Measurements from ENCODE around the gene SPSB4. TPM values are rescaled to one million over a fixed set of nuclear protein-coding genes. Genes with fewer than 3 reads are reported as not detected.

SPSB4 gene
- total RNA-seq, 1 donor from 2014 or later: 0.26 TPM

DNA sequence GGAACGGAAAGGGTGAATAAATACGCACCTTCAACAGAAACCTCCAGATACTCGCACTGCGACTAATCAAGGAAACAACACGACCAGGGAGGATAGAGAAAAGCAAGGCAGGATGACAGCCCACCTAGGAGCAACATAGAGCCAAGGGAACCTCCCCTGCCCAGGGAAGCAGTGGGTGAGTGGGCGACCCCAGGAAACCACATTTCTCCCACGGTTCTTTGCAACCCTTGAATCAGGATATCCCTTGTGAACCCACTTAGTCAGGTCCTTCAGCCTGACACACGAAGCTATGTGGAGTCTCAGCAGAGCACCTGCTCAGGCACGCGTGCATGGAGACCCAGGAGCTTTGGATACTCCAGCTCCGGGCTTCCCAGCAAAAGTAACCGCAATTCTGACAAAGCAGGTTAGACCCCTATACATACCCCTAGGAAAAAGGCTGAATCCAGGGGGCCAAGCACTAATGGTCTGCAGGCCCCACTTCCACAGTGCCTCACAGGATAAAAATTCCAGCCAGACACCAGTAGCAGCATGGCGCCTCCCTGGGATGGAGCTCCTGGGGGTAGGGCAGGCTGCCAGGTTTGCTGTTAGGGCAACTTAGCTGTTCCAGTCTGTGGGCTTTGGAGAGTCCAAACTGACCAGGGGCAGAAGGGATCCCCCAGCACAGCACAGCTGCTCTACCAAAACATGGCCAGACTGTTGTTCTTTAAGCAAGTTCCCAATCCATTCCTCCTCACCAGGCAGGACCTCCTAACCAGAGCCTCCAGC, 142.1 kb downstream of the SPSB4 start:
- H3K27me3 ChIP-seq (ENCODE audit: control insufficient read depth, insufficient read depth, low read length): peaks cover 2% of the 10 kb centered on the region
- FAIRE-seq (no peak), DNase-seq (ENCODE audit: low read depth) (no peak)
- TF ChIP-seq, protein P1, sequence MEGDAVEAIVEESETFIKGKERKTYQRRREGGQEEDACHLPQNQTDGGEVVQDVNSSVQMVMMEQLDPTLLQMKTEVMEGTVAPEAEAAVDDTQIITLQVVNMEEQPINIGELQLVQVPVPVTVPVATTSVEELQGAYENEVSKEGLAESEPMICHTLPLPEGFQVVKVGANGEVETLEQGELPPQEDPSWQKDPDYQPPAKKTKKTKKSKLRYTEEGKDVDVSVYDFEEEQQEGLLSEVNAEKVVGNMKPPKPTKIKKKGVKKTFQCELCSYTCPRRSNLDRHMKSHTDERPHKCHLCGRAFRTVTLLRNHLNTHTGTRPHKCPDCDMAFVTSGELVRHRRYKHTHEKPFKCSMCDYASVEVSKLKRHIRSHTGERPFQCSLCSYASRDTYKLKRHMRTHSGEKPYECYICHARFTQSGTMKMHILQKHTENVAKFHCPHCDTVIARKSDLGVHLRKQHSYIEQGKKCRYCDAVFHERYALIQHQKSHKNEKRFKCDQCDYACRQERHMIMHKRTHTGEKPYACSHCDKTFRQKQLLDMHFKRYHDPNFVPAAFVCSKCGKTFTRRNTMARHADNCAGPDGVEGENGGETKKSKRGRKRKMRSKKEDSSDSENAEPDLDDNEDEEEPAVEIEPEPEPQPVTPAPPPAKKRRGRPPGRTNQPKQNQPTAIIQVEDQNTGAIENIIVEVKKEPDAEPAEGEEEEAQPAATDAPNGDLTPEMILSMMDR (IDR thresholded peaks at IDR 0.05; ENCODE audit: insufficient read depth, low read length, severe bottlenecking): no peak
- H3K4me3 ChIP-seq (ENCODE audit: low read depth, low read length): no peak overlapping the region
- H3K36me3 ChIP-seq (ENCODE audit: control insufficient read depth, insufficient read depth, low read length): no peaks in the 10 kb centered on the region

Other genes with a start within 250 kb of the SPSB4 start
- gene SLC25A36, start 109.5 kb upstream of the SPSB4 start, total RNA-seq: 122 and 166 TPM in 2 replicates
- gene PXYLP1, start 180.5 kb downstream of the SPSB4 start, total RNA-seq: 8.6 and 9.0 TPM in 2 replicates